Activated naive CD8-positive, alpha-beta T cell treated with anti-CD3 and anti-CD28 coated beads for 36 hours (primary cell): ENCODE measurements around the gene BCLAF1. TPM values are rescaled to one million over a fixed set of nuclear protein-coding genes. Genes with fewer than 3 reads are reported as not detected.
A peak's percentile ranks its signal among the peaks of the same experiment; 100 is the strongest.
"Not testable (repeated sequence)": the region's sequence is repeated elsewhere in the genome, so short reads cannot be mapped to it uniquely, and the experiment has no call there.

ENCODE experiments used
- DNase-seq: peaks from one replicate; pipeline ENCODE4 v3.0.0; 2021
- H3K27ac Mint-ChIP-seq: one replicate; pipeline ENCODE4 v1.8.0; 2022; ENCODE audit warnings: mild to moderate bottlenecking, moderate library complexity, mixed read lengths
- H3K27me3 Mint-ChIP-seq: one replicate; pipeline ENCODE4 v1.8.0; 2022; ENCODE audit warnings: mild to moderate bottlenecking, mixed read lengths
- H3K36me3 Mint-ChIP-seq: one replicate; pipeline ENCODE4 v1.8.0; 2021; ENCODE audit warnings: mild to moderate bottlenecking, mixed read lengths
- H3K4me1 Mint-ChIP-seq: one replicate; pipeline ENCODE4 v1.8.0; 2021; ENCODE audit warnings: mixed read lengths
- H3K4me3 Mint-ChIP-seq: one replicate; pipeline ENCODE4 v1.8.0; 2022; ENCODE audit warnings: mild to moderate bottlenecking, moderate library complexity, mixed read lengths
- H3K9me3 Mint-ChIP-seq: one replicate; pipeline ENCODE4 v1.8.0; 2022; ENCODE audit warnings: mixed read lengths
- total RNA-seq, 2 experiments: library from RNA; stranded (reverse); gene quantifications; one replicate each; pipeline ENCODE4 v1.2.3, GENCODE V29; 2021

BCLAF1 gene
- total RNA-seq, 2 experiments from 2014 or later, result 237 to 239 TPM

DNA sequence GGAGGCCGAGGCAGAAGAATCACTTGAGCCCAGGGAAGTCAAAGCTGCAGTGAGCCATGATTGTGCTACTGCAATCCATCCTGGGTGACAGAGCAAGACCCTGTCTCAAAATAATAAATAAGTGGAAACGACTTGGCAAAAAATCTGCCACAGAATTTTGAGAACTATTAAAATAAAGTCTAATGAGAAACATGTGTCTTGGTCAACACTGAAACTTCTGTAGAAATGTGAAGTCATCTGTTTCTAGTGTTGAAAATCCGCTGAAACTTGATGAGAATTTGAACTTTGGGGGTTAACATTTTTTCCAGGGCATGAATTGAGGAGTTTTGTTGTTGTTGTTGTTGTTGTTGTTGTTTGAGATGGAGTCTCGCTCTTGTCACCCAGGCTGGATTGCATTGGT is 29.0 kb upstream of the BCLAF1 start:
- H3K4me1 Mint-ChIP-seq, result no peaks in the 10 kb centered on the region
- no peaks in the 10 kb centered on the region for H3K36me3 Mint-ChIP-seq
- H3K27me3 Mint-ChIP-seq, result no peaks in the 10 kb centered on the region
- no peak overlapping the region for H3K4me3 Mint-ChIP-seq
- no peak overlapping the region for H3K27ac Mint-ChIP-seq
- no peak for DNase-seq
- no peaks in the 10 kb centered on the region for H3K9me3 Mint-ChIP-seq

DNA sequence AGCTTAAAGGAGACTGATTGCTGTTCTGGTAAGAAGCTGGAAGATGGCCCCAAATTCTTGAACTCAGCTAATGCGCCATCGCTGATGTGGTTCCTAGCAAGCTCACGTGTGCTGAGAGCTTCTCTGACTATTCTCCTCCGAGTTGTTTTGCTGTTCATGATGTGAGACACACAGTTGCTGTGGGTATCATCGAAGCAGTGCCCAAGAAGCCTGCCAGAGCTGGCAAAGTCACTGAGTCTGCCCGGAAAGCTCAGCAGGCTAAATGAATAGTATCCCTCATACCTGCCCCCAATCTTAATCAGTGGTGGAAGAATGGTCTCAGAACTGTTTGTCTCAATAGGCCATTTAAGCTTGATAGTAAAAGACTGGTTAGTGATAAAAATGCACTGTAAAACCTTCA is 28.3 kb upstream of the BCLAF1 start:
- H3K4me1 Mint-ChIP-seq, result no peaks in the 10 kb centered on the region
- no peaks in the 10 kb centered on the region for H3K36me3 Mint-ChIP-seq
- no peaks in the 10 kb centered on the region for H3K27me3 Mint-ChIP-seq
- H3K4me3 Mint-ChIP-seq, result no peak overlapping the region
- no peak overlapping the region for H3K27ac Mint-ChIP-seq
- DNase-seq, result no peak
- H3K9me3 Mint-ChIP-seq, result no peaks in the 10 kb centered on the region

DNA sequence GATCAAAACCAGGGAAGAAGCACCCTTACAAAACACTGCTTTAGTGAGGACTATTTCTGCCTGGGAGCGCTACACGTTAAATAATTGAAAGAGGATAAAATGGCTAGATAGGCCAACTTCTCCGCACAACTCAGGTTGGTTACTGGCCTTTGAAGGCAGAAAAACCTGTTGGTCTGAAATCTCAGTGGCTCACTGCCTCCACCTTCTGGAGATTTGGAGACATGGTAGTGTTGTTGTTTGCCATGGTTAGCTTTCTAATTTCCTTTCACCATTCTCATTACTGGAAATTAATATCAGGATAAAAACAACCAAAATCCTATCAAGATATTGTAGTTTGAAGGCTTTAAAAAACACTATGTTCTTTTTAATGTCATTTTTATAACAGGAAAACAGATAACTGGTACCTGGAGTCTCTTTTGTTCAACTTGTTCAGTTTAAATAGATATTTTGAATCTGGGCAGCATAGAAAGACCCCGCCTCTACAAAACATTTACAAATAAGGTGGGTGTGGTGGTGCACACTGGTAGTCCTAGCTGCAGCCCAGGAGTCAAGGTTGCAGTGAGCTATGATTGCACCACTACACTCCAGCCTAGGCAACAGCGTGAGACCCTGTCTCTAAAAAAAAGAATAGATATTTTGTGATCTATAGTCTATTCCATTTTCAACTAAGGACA is 27.5 kb upstream of the BCLAF1 start:
- no peaks in the 10 kb centered on the region for H3K27me3 Mint-ChIP-seq
- H3K4me3 Mint-ChIP-seq, result no peak overlapping the region
- no peaks in the 10 kb centered on the region for H3K9me3 Mint-ChIP-seq
- H3K4me1 Mint-ChIP-seq, result no peaks in the 10 kb centered on the region
- no peaks in the 10 kb centered on the region for H3K36me3 Mint-ChIP-seq
- peak; percentile 47 for DNase-seq
- H3K27ac Mint-ChIP-seq, result no peak overlapping the region

DNA sequence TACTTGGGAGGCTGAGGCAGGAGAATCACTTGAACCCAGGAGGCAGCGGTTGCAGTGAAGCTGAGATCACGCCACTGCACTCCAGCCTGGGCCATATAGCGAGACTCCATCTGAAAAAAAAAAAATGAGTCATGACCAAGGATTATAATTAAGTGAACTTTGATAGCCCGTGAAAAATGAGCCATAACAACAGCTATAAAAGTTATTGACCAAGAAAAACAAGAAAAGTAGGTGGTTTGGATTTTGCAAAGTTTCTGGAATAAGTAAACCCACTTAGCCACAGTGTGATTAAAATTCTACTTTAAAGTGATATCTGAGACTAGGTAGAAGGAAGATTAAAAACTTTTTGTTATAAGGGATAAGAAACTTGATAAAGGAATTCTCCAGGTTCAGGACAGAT is 25.9 kb upstream of the BCLAF1 start:
- no peaks in the 10 kb centered on the region for H3K9me3 Mint-ChIP-seq
- no peaks in the 10 kb centered on the region for H3K27me3 Mint-ChIP-seq
- no peaks in the 10 kb centered on the region for H3K4me1 Mint-ChIP-seq
- no peaks in the 10 kb centered on the region for H3K36me3 Mint-ChIP-seq
- H3K27ac Mint-ChIP-seq, result no peak overlapping the region
- DNase-seq, result no peak
- no peak overlapping the region for H3K4me3 Mint-ChIP-seq

DNA sequence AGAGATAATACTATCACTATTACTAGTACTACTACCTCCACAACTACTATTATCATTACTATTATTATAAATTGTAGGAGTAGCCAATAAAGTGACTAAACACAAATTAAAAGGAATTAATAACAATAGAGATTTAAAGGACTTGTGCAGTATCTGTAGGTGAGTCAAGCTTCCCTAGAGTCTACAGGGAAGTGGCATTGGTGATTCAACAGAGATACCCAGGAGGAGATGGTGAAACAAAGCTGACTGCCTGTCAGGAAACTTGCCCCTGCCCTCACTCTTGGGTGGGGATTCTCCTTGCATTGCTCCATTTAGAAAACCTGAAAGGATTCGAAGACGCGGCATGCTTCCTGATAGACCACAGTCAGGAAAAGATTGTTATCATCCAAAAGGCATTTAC is 23.3 kb upstream of the BCLAF1 start:
- Mint-ChIP-seq H3K27me3 (no peaks in the 10 kb centered on the region), H3K4me1 (no peaks in the 10 kb centered on the region), H3K4me3 (no peak overlapping the region), H3K9me3 (no peaks in the 10 kb centered on the region), H3K27ac (no peak overlapping the region), H3K36me3 (no peaks in the 10 kb centered on the region)
- no peak for DNase-seq

DNA sequence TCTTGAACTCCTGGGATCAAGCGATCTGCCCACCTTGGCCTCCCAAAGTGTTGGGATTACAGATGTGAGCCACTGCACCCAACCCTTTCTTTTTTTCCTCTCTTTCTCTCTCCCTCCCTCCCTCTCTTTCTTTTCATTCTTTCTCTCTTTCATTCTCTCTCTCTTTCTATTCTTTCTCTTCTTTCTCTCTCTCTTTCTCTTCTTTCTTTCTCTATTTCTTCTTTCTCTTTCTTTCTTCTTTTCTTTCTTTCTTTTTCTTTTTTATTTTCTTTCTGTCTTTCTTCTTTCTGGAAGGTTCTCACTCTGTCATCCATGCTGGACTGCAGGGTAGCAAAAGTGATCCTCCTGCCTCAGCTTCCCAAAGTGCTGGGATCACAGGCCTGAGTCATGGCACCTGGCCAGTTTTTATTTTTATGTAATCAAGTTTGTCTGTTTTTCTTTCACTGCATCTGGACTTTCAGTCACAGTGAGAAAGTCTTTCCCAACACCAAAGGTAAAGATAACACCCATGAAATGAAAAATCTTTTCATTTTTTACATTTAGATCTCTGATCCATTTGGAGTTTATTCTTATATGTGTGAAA is 20.2 kb upstream of the BCLAF1 start:
- Mint-ChIP-seq H3K27me3 (no peaks in the 10 kb centered on the region), H3K9me3 (no peaks in the 10 kb centered on the region), H3K36me3 (no peaks in the 10 kb centered on the region), H3K27ac (no peak overlapping the region), H3K4me1 (no peaks in the 10 kb centered on the region), H3K4me3 (no peak overlapping the region)
- no peak for DNase-seq

GRCh38 chr6:136309171-136309570 is 19.5 kb upstream of the BCLAF1 start:
- Mint-ChIP-seq H3K36me3 (no peaks in the 10 kb centered on the region), H3K9me3 (no peaks in the 10 kb centered on the region), H3K27me3 (no peaks in the 10 kb centered on the region), H3K4me1 (no peaks in the 10 kb centered on the region), H3K4me3 (no peak overlapping the region), H3K27ac (no peak overlapping the region)
- DNase-seq, result no peak

DNA sequence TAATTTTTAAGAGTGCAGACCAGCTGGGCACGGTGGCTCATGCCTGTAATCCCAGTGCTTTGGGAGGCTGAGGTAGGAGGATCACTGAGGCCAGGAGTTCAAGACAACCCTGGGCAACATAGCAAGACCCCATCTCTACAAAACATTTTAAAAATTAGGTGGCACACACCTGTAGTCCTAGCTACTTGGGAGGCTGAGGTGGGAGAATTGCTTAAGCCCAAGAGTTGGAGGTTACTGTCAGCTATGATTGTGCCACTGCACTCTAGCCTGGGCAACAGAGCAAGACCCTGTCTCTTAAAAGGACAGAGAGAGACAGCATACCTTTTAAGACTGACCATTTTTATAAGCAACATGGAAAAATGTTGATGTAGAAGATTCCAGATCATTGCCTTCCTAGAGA is 18.8 kb upstream of the BCLAF1 start:
- not testable (repeated sequence) for H3K4me3 Mint-ChIP-seq, H3K4me1 Mint-ChIP-seq, DNase-seq, H3K27me3 Mint-ChIP-seq, H3K27ac Mint-ChIP-seq, H3K36me3 Mint-ChIP-seq, H3K9me3 Mint-ChIP-seq

DNA sequence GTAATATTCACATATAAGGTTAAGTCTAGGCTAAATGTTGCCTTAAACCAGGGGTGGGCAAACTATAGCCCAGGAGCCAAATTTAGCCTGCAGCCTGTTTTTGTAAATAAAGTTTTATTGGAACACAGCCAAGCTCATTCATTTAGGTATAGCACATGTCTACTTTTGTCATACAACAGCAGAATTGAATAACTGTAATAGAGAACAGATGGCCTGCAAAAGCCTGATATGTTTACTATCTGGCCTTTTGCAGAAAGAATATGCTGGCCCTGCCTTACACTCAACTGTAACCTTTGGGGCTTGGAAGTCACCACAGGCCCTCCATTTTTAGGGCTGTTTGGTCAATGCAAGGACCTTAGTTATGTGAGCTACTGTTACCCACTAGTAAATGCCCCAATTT is 17.7 kb upstream of the BCLAF1 start:
- no peaks in the 10 kb centered on the region for H3K4me1 Mint-ChIP-seq
- H3K27me3 Mint-ChIP-seq, result no peaks in the 10 kb centered on the region
- no peak for DNase-seq
- no peaks in the 10 kb centered on the region for H3K36me3 Mint-ChIP-seq
- no peak overlapping the region for H3K4me3 Mint-ChIP-seq
- H3K27ac Mint-ChIP-seq, result no peak overlapping the region
- no peaks in the 10 kb centered on the region for H3K9me3 Mint-ChIP-seq

- Mint-ChIP-seq H3K9me3 (no peaks in the 10 kb centered on the region), H3K36me3 (no peaks in the 10 kb centered on the region), H3K4me1 (no peaks in the 10 kb centered on the region), H3K4me3 (no peak overlapping the region), H3K27ac (no peak overlapping the region), H3K27me3 (no peaks in the 10 kb centered on the region)
- no peak for DNase-seq
Measured at GRCh38 chr6:136306466-136306865, 16.8 kb upstream of the BCLAF1 start.

GRCh38 chr6:136304410-136304809 is 14.8 kb upstream of the BCLAF1 start:
- Mint-ChIP-seq H3K36me3 (no peaks in the 10 kb centered on the region), H3K9me3 (no peaks in the 10 kb centered on the region), H3K27me3 (no peaks in the 10 kb centered on the region), H3K4me1 (no peaks in the 10 kb centered on the region), H3K4me3 (no peak overlapping the region), H3K27ac (no peak overlapping the region)
- DNase-seq, result no peak

- no peak for DNase-seq
- no peaks in the 10 kb centered on the region for H3K9me3 Mint-ChIP-seq
- H3K4me1 Mint-ChIP-seq, result no peaks in the 10 kb centered on the region
- no peaks in the 10 kb centered on the region for H3K36me3 Mint-ChIP-seq
- no peak overlapping the region for H3K4me3 Mint-ChIP-seq
- no peak overlapping the region for H3K27ac Mint-ChIP-seq
- no peaks in the 10 kb centered on the region for H3K27me3 Mint-ChIP-seq
Measured at GRCh38 chr6:136303516-136303915, 13.9 kb upstream of the BCLAF1 start.

DNA sequence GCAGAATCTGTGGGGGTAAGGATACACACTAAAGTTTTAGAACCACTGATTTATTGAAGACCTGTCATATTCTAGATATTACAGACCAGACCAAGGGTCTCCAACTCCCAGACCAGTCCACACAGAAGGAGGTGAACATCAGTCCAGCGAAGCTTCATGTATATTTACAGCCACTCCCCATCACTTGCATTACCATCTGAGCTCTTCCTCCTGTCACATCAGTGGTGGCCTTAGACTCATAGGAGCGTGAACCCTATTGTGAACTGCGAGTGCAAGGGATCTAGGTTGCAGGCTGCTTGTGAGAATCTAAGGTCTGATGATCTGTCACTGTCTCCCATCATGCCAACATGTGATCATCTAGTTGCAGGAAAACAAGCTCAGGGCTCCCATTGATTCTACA is 5.0 kb upstream of the BCLAF1 start:
- Mint-ChIP-seq H3K4me1 (peaks cover 13% of the 10 kb centered on the region), H3K36me3 (peaks cover under 1% of the 10 kb centered on the region), H3K27ac (no peak overlapping the region), H3K27me3 (peaks cover under 1% of the 10 kb centered on the region), H3K9me3 (no peaks in the 10 kb centered on the region), H3K4me3 (no peak overlapping the region)
- DNase-seq, result no peak

GRCh38 chr6:136290410-136291010 is 864 bp upstream of the BCLAF1 start:
- Mint-ChIP-seq H3K27ac (peak overlapping the region; percentile 100), H3K27me3 (peaks cover 9% of the 10 kb centered on the region), H3K9me3 (peaks cover 1% of the 10 kb centered on the region), H3K36me3 (peaks cover 34% of the 10 kb centered on the region), H3K4me1 (peaks cover 36% of the 10 kb centered on the region), H3K4me3 (peak overlapping the region; percentile 100)
- peak; percentile 77 for DNase-seq

GRCh38 chr6:136289327-136289578 is 393 bp downstream of the BCLAF1 start:
- H3K9me3 Mint-ChIP-seq, result peaks cover 1% of the 10 kb centered on the region
- peak overlapping the region; percentile 100 for H3K27ac Mint-ChIP-seq
- peaks cover 9% of the 10 kb centered on the region for H3K27me3 Mint-ChIP-seq
- peaks cover 48% of the 10 kb centered on the region for H3K4me1 Mint-ChIP-seq
- peak overlapping the region; percentile 100 for H3K4me3 Mint-ChIP-seq
- DNase-seq, result peak; percentile 92
- peaks cover 42% of the 10 kb centered on the region for H3K36me3 Mint-ChIP-seq
